Activated naive CD4-positive, alpha-beta T cell treated with anti-CD3 and anti-CD28 coated beads, Interleukin-2, amount 50 U/mL, for 16 hours (primary cell): Measurements from ENCODE around the gene UTRN.

Experiments used
- DNase-seq: peaks from one replicate; pipeline ENCODE4 v3.0.0-alpha.2; 2020

UTRN gene

GRCh38 chr6:144314562-144314961, 29.4 kb downstream of the UTRN start:
- no peak for DNase-seq

DNA sequence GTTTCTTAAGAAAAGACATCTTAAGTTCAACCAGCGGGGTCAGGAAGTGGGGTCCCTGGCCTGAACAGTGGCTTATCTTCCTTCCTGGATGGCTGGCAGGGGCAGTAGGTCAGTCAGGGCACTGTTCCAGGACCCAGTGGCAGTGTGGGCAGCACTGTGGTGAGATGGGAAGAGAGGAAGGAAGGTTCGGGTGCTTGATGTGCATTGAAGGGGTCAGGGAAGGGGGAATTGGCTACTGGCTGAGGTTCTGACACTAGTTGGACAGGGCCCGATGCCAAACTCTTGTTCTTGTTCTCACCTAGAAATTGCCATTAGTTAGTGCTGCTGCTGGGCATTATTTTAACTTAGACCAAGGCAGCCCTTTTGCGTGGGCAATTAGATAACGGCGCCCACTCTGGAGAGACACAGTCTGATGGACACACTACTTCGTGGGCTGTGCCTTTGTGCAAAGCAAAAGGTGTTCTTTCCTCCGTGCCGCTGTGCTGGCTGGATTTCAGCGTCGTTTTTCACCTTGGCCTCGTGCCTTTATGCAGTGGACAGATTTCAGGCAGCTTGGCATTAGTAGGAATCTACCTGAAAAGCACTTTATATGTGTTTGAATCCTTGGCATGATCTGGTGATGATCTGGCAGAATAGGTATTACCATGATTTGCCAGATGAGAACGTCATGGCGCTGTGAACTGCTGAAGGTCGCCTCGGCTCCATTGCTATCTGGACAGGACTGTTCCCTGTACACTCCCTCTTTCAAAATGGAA, 30.3 kb downstream of the UTRN start:
- DNase-seq = no peak

- DNase-seq = no peak
Observed at GRCh38 chr6:144315981-144316861, 31.1 kb downstream of the UTRN start.

DNA sequence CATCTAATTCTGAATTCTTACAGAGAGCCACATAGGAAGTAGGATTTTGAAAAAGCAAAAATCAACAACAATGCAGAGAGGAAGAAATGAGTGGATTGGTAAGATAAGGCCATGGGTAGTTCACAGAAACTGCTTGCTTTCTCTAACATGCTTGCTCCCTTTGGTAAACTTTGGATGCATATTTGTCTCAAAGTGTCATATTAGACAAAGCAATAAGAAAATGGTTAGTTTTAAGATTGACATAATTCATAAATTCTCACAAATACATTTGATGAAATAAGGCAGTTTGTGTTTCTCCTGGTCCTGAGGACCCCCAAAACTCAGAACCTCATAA, 31.7 kb downstream of the UTRN start:
- no peak for DNase-seq

DNA sequence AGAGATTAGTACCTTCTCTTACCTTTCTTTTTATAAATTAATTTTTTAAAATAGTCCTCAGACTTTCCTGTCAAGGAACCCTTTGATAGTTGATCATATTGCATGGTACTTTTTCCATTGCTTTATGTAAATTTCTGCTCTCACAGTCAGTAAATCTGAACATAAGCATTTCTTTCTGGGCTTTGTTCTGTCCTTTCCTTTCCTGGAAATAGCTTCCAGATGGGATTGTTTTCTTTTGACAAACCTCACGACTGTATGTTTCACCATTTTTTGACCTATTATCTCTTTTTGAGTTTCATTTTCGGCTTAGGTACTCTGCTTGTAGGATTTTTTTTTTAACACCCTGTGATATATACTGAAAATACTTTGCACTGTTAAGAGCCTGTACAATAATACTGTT, 32.6 kb downstream of the UTRN start:
- DNase-seq = no peak

DNA sequence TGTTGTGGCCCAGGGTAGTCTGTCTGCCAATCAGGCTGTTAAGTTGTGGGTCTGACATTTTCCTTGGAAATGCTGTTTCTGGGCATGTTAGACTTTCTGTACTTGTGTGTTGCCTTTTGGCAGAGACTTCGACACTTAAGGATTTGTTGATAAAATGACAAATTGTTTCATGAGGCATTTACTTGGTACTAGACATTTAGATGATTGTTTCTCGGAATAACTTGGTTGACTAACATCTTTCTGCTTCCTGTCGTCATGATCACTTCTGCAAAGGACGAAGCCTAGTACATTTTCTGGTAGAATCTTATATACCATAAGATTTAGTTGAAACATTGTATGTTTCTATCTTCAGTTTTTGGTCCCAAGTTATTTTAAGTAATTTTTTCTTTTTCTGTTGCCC, 34.1 kb downstream of the UTRN start:
- no peak for DNase-seq

- DNase-seq = no peak
Observed at GRCh38 chr6:144320741-144321140, 35.6 kb downstream of the UTRN start.

GRCh38 chr6:144321839-144322591, 36.9 kb downstream of the UTRN start:
- no peak for DNase-seq

- DNase-seq = no peak
Observed at GRCh38 chr6:144325232-144325631, 40.1 kb downstream of the UTRN start.

- DNase-seq = no peak
Observed at GRCh38 chr6:144326393-144326792, 41.3 kb downstream of the UTRN start.

GRCh38 chr6:144327081-144327480, 41.9 kb downstream of the UTRN start:
- no peak for DNase-seq

GRCh38 chr6:144330017-144330987, 45.2 kb downstream of the UTRN start:
- no peak for DNase-seq

- no peak for DNase-seq
Observed at GRCh38 chr6:144331491-144331969, 46.4 kb downstream of the UTRN start.

DNA sequence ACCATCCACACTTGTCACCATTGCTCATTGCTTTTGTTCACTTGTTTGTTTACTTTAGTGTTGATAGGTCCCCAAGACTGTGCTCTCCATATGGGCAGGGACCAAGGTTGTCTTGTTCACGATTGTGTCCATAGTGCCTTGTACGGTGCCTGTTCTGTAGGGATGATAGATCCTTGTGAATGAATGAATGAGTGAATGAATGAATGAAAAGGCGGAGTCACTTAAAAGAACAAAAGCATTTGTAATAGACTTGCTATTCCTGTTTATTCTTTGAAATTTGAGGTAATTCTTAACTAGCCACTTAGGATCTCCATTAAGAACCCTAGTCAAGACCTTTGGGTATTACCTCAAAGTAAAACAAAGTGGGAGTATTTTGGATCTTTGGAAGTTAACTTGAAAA, 47.0 kb downstream of the UTRN start:
- no peak for DNase-seq

DNA sequence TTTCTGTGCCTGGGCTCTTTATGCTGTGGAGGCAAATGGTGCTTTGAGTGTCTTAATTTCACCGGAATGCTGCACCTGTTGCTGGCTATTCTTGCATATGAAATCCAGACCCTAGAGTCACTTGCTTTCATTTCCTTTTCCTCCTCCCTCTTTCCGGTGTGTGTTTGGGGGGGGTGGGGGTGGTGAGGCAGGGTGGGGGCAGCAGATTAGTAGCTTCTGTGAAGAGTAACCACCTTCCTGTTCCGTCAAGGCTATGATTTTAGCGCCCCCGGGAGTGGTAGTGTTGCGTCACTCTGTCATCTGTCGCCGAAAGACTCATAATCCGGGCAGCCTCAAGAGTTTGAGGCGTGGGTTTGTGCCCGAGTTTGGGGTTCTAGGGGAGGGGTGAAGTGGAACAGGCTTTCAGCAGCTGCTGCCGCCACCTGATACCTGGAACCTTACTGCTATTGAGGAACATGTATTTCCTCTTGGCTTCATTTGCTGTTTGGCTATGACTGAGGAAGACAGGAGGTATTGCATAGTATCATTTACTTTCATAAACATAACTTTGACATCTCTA, 49.1 kb downstream of the UTRN start:
- DNase-seq = peak; percentile 60
